K562 (cell line): ENCODE measurements around the gene RFT1. TPM values are rescaled to one million over a fixed set of nuclear protein-coding genes. Genes with fewer than 3 reads are reported as not detected.

Source experiments
- ATAC-seq: fragments of 200-7000 bp; cut with Tn5 transposase; 3 replicates; pipeline ENCODE4 v1.9.1; 2020; ENCODE audit warnings: moderate library complexity
- BruUV-seq: library from RNA; stranded (reverse); fragments of 400-500 nt; replicated peaks from 2 replicates; lab custom pipeline; 2021; lab: Mats Ljungman, UMichigan
- CTCF ChIA-PET: fragments of 300-600 bp; formaldehyde crosslinking; extraction: SDS; loops from one replicate; lab custom pipeline; 2021; ENCODE audit warnings: low intra/inter-chr PET ratio; lab: Yijun Ruan, JAX
- POLR2A ChIA-PET: fragments of 300-600, 350-650 bp; sonication (Branson Sonifier 250); formaldehyde crosslinking; extraction: SDS; loops from one replicate; lab custom pipeline; 2021; ENCODE audit warnings: antibody characterized with exemption, inconsistent platforms; lab: Yijun Ruan, JAX
- DNase-seq, 4 experiments: peaks; one replicate each; pipeline versions ENCODE4 v3.0.0 to v3.0.0-alpha.2; 2011 to 2018; ENCODE audit warnings: low spot score in 3 of 4, mixed read lengths in 3 of 4; ENCODE audit errors: extremely low read depth in 1 of 4
- FAIRE-seq: peaks from 2 replicates; lab custom pipeline; 2011; peaks lifted over from hg19 to GRCh38; lab: Jason Lieb, UNC
- H2AFZ ChIP-seq: 2 replicates; pipeline ENCODE4 v1.6.0; 2011; ENCODE audit warnings: low read depth, low read length, control low read depth, inconsistent platforms
- H3K27ac ChIP-seq: fragments of 200-600 bp; 3 replicates; pipeline ENCODE4 v1.8.0; 2011; ENCODE audit warnings: low read depth, mild to moderate bottlenecking, control low read depth, inconsistent platforms, low read length, moderate library complexity, mixed read lengths; ENCODE audit errors: extremely low read depth
- H3K27me3 ChIP-seq, 2 experiments: fragments of 300-600 bp in 1 of 2; 2 replicates in 1 of 2; 3 replicates in 1 of 2; pipeline versions ENCODE4 v1.6.0 to v1.8.0; 2011; ENCODE audit warnings: inconsistent platforms in 2 of 2, low read length in 2 of 2, mild to moderate bottlenecking in 1 of 2, mixed read lengths in 1 of 2, moderate library complexity in 1 of 2; ENCODE audit not compliant: control insufficient read depth in 2 of 2, insufficient read depth in 2 of 2
- H3K36me3 ChIP-seq: fragments of 300-600 bp; 3 replicates; pipeline ENCODE4 v1.8.0; 2011; ENCODE audit warnings: mild to moderate bottlenecking, low read length, inconsistent platforms; ENCODE audit not compliant: control insufficient read depth, insufficient read depth
- H3K4me1 ChIP-seq, 2 experiments: fragments of 200-600 bp in 1 of 2; replicated peaks in 1 of 2; 2 replicates in 1 of 2; 3 replicates in 1 of 2; pipeline versions ENCODE4 v1.5.1 to v1.8.0; 2011; ENCODE audit warnings: inconsistent platforms in 2 of 2, low read length in 2 of 2, mild to moderate bottlenecking in 1 of 2, mixed read lengths in 1 of 2, moderate library complexity in 1 of 2; ENCODE audit not compliant: control insufficient read depth in 2 of 2, insufficient read depth in 2 of 2
- H3K4me2 ChIP-seq: 2 replicates; pipeline ENCODE4 v1.6.1; 2011; ENCODE audit warnings: low read length, control low read depth, inconsistent platforms, mixed read lengths; ENCODE audit not compliant: insufficient read depth
- H3K4me3 ChIP-seq: fragments of 200-600 bp; sonication (generic), shearing (Covaris generic); 2 replicates; pipeline ENCODE4 v1.5.1; 2016; ENCODE audit warnings: control low read depth, inconsistent platforms
- H3K79me2 ChIP-seq: fragments of 200-600 bp; 3 replicates; pipeline ENCODE4 v1.8.0; 2011; ENCODE audit warnings: low read length, inconsistent platforms; ENCODE audit not compliant: control insufficient read depth, insufficient read depth
- H3K9ac ChIP-seq, 2 experiments: 2 replicates each; pipeline versions ENCODE4 v1.6.0 to v1.6.1; 2011; ENCODE audit warnings: low read depth in 2 of 2, low read length in 2 of 2, control low read depth in 1 of 2, inconsistent platforms in 1 of 2, mild to moderate bottlenecking in 1 of 2, mixed read lengths in 1 of 2; ENCODE audit not compliant: insufficient read depth in 1 of 2
- H3K9me1 ChIP-seq: one replicate; pipeline ENCODE4 v1.6.0; 2011; ENCODE audit warnings: inconsistent platforms, mild to moderate bottlenecking, low read length, moderate library complexity; ENCODE audit not compliant: control insufficient read depth, insufficient read depth
- H3K9me3 ChIP-seq: replicated peaks from 2 replicates; pipeline ENCODE4 v1.5.1; 2011; ENCODE audit warnings: low read depth, low read length, inconsistent platforms; ENCODE audit not compliant: control insufficient read depth, insufficient read depth
- H4K20me1 ChIP-seq: replicated peaks from 2 replicates; pipeline ENCODE4 v1.6.1; 2011; ENCODE audit warnings: low read length, inconsistent platforms, mixed read lengths; ENCODE audit not compliant: control insufficient read depth, insufficient read depth
- ASH1L ChIP-seq: fragments of 450-650 bp; IDR thresholded peaks from 2 replicates; pipeline ENCODE4 v1.6.1; 2018; ENCODE audit warnings: borderline replicate concordance, mild to moderate bottlenecking, low read depth; ENCODE audit not compliant: partially characterized antibody
- BRF1 ChIP-seq: IDR thresholded peaks from 3 replicates; pipeline ENCODE4 v1.6.1; 2011; ENCODE audit warnings: borderline replicate concordance, mild to moderate bottlenecking; ENCODE audit not compliant: insufficient read length; ENCODE audit errors: extremely low read depth
- DMBX1 ChIP-seq: fragments of 250-450 bp; sonication (Bioruptor Pico); IDR thresholded peaks from 2 replicates; pipeline ENCODE4 v1.8.0; 2022; ENCODE audit warnings: inconsistent platforms, mild to moderate bottlenecking, moderate library complexity, borderline replicate concordance
- E4F1 ChIP-seq: fragments of 250-450 bp; sonication (Bioruptor Pico); IDR thresholded peaks from 2 replicates; pipeline ENCODE4 v1.5.0; 2021; ENCODE audit warnings: mild to moderate bottlenecking, borderline replicate concordance
- FOXO4 ChIP-seq: fragments of 450-650 bp; formaldehyde crosslinking; IDR thresholded peaks from 2 replicates; pipeline ENCODE4 v1.4.0; 2020; ENCODE audit warnings: mild to moderate bottlenecking, moderate library complexity
- HDAC8 ChIP-seq: fragments of 450-650 bp; IDR thresholded peaks from 2 replicates; pipeline ENCODE4 v1.6.1; 2016; ENCODE audit warnings: mild to moderate bottlenecking, missing genetic modification characterization, moderate library complexity, missing compliant biosample characterization
- NELFE ChIP-seq: IDR thresholded peaks from 2 replicates; pipeline ENCODE4 v1.6.1; 2011; ENCODE audit warnings: mild to moderate bottlenecking; ENCODE audit not compliant: insufficient read depth, insufficient read length
- POLR2H ChIP-seq: IDR thresholded peaks from 2 replicates; pipeline ENCODE4 v1.6.1; 2016; ENCODE audit warnings: missing genetic modification characterization, low read depth, mild to moderate bottlenecking, control low read depth, missing compliant biosample characterization, moderate library complexity
- RBM22 ChIP-seq: fragments of 200-400 bp; formaldehyde crosslinking; IDR thresholded peaks from 2 replicates; pipeline ENCODE4 v1.6.1; 2018; ENCODE audit warnings: low read length, low read depth; ENCODE audit not compliant: poor library complexity, severe bottlenecking
- TEAD2 ChIP-seq: fragments of 450-650 bp; IDR thresholded peaks from 2 replicates; pipeline ENCODE4 v1.6.1; 2016; ENCODE audit warnings: missing genetic modification characterization, control low read depth, missing compliant biosample characterization
- TSC22D4 ChIP-seq: fragments of 450-650 bp; IDR thresholded peaks from 2 replicates; pipeline ENCODE4 v1.6.1; 2016; ENCODE audit warnings: missing genetic modification characterization, missing biosample characterization, control low read depth
- ZC3H4 ChIP-seq: sonication (generic); formaldehyde crosslinking; IDR thresholded peaks from 2 replicates; pipeline ENCODE4 v1.9.0; 2021; ENCODE audit warnings: missing genetic modification reagents, borderline replicate concordance
- ZFP30 ChIP-seq: fragments of 250-450 bp; sonication (Bioruptor Pico); IDR thresholded peaks from 2 replicates; pipeline ENCODE4 v1.8.0; 2022; ENCODE audit warnings: moderate library complexity, mild to moderate bottlenecking, inconsistent platforms, borderline replicate concordance
- ZNF175 ChIP-seq: fragments of 200-800 bp; sonication (Bioruptor generic); IDR thresholded peaks from 2 replicates; pipeline ENCODE4 v1.6.1; 2016; ENCODE audit warnings: low read depth, mild to moderate bottlenecking, missing genetic modification characterization, missing compliant biosample characterization
- ZNF280B ChIP-seq: fragments of 250-450 bp; sonication (Bioruptor Pico); IDR thresholded peaks from 2 replicates; pipeline ENCODE4 v1.5.1; 2021; ENCODE audit warnings: mild to moderate bottlenecking
- ZNF766 ChIP-seq: fragments of 200-800 bp; sonication (Bioruptor generic); conservative IDR thresholded peaks from 2 replicates; pipeline ENCODE4 v1.6.1; 2016; ENCODE audit warnings: missing genetic modification characterization, missing compliant biosample characterization
- WGBS: fragments of 100-300 bp; shearing (Covaris generic); methylation state at CpG from one replicate; pipeline ENCODE4 v1.1.6; 2016; ENCODE audit warnings: low coverage, mixed read lengths; ENCODE audit not compliant: insufficient coverage; ENCODE audit errors: missing lambda C conversion rate; 5-methylcytosine and 5-hydroxymethylcytosine counted together
- in situ Hi-C: fragments of 300-500 bp; cut with MboI; formaldehyde crosslinking; loops from 4 replicates; pipeline ENCODE4 v1.15.0; 2018; ENCODE audit warnings: inconsistent platforms, mixed read lengths
- intact Hi-C: fragments of 100-400 bp; cut with micrococcal nuclease; formaldehyde crosslinking; loops from 2 replicates; pipeline ENCODE4 v1.14.2; 2022
- polyA plus RNA-seq, 8 experiments: library from polyadenylated mRNA; depleted of rRNA in 4 of 8; stranded (reverse) in 5 of 8; unstranded in 3 of 8; fragments of >200 nt; fragmentation: Nextera tagmentation in 2 of 8; fragmentation: Illumina TruSeq in 1 of 8; extraction: Ambion mirVana in 2 of 8; extraction: Trizol in 1 of 8; gene quantifications; 2 replicates each; pipeline versions ENCODE4 v1.2.1 to v1.2.3, GENCODE V29; 2011 to 2014; ENCODE audit warnings: inconsistent platforms in 1 of 8, missing spikeins in 1 of 8
- total RNA-seq, 7 experiments: library from RNA; depleted of rRNA in 6 of 7; stranded (reverse); fragments of >200 nt in 6 of 7; fragmentation: Illumina TruSeq in 2 of 7; extraction: Trizol in 2 of 7; gene quantifications; 2 replicates each; pipeline versions ENCODE4 v1.2.1 to v1.2.3, GENCODE V29; 2011 to 2021; ENCODE audit warnings: low replicate concordance in 1 of 7

The RFT1 gene
- total and polyA plus RNA-seq, 9 of the 15 experiments (the other 6 are each of a cell fraction or from before 2014, with no cell fraction given), result 4.4 to 23.8 (median 8.9) TPM

GRCh38 chr3:53077476-53078220 lies 52.6 kb downstream of the RFT1 start:
- Histone ChIP-seq H3K79me2 (no peaks in the 10 kb centered on the region), H3K4me2 (no peak overlapping the region), H3K9me1 (no peaks in the 10 kb centered on the region), H3K27ac (no peak overlapping the region), H3K4me3 (no peak overlapping the region), H3K9ac (no peak overlapping the region), H3K36me3 (no peaks in the 10 kb centered on the region), H4K20me1 (no peaks in the 10 kb centered on the region), H3K4me1 (peaks cover 6 to 13% of the 10 kb centered on the region in 2 experiments; a peak in 4 of 5 replicates), H3K9me3 (no peaks in the 10 kb centered on the region), H2AFZ (no peak overlapping the region), H3K27me3 (no peaks in the 10 kb centered on the region)
- 19% methylated on average over 8 of the region's 10 CpGs for WGBS
- DNase-seq (no peak), FAIRE-seq (no peak), ATAC-seq (no peak)
- intact Hi-C loops (loop anchor here (10.0 kb wide), 1 partner anchor 333 kb away; no protein-coding TSS in a partner anchor), in situ Hi-C loops (loop anchor here (10.0 kb wide), 1 partner anchor 233 kb away; no protein-coding TSS in a partner anchor)
- no TSS peak for BruUV-seq
- CTCF ChIA-PET, result no interaction called here
- POLR2A ChIA-PET, result interaction anchor here (1.6 kb wide), 1 partner anchor 11 kb away, joined by 4 read pairs; no protein-coding TSS in a partner anchor
- TF ChIP-seq TSC22D4 (tag) (no peak), RBM22 (no peak), E4F1 (CRISPR knock-in tag) (no peak), ASH1L (no peak), NELFE (no peak), HDAC8 (no peak), ZNF280B (CRISPR knock-in tag) (no peak), ZNF175 (CRISPR knock-in tag) (no peak), ZC3H4 (no peak), DMBX1 (CRISPR knock-in tag) (no peak), BRF1 (no peak), TEAD2 (no peak), POLR2H (no peak), ZFP30 (CRISPR knock-in tag) (no peak), FOXO4 (CRISPR knock-in tag) (no peak), ZNF766 (CRISPR knock-in tag) (no peak)
